ENCODE results near the gene RTL10.
"Not testable (repeated sequence)": the region's sequence is repeated elsewhere in the genome, so short reads cannot be mapped to it uniquely, and the experiment has no call there.

Gene RTL10

DNA sequence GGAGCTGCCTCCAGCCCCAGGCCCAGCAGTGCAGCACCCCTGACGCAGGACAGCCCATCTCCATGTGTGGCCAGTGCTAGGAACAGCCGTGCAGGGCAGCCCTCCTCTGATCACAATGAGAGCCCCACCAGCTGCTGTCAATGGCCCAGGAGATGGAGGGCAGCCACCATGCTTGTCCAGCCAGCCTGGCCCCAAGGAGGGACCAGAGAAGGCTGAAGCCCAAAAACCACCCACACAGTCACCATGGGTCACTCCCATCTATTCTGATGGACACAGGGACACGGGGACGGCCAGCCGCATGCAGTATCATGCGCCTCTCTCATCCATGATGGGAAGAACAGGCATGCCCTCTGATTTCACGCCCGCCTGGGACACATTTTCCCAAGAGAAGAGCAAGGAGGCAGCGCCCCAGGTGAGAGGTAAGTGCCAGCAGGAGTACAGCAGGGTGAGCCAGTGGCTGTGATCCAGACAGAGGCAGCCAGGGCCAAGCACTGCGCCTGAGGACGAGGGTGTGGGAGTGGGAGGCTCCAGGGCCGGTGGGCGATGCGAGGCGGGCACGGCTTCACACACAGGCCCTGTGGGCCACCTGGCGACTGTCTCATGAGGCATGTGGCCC is 33.6 kb upstream of the RTL10 start:
- no peak for DNase-seq (ENCODE audit: low spot score)

DNA sequence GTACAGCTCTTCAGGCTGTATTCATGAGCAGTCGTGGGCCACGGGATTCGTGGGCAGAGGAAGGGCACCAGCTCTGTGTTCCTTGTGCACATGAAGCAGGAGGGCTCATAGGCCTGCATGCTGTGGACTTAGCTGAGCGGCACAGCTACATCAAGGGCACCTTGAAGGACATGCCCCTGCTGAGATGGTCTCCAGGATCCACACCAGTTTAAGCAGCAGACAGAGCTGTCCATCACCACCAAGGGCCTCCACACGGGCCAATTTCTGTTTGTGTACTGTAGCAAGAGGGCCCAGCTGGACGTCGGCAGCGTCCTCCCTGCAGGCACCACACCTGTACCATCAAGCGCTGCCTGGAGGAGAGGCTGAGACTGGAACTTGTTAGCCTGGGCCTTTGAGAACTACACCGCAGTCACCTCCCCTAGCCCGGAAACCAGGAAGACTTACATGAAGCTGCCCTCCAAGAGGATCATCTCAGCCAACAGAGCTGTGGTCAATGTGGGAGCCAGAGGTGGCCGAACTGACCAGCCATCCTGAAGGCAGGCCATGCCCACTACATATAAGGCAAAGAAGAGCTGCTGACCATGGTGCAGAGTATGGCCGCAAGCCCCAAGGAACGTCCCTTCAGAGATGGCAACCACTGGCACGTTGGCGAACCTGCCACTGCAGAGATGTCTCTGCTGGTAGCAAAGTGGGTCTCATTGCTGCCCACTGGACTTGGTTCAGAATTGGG is 32.7 kb upstream of the RTL10 start:
- no peak for DNase-seq (ENCODE audit: low spot score)

DNA sequence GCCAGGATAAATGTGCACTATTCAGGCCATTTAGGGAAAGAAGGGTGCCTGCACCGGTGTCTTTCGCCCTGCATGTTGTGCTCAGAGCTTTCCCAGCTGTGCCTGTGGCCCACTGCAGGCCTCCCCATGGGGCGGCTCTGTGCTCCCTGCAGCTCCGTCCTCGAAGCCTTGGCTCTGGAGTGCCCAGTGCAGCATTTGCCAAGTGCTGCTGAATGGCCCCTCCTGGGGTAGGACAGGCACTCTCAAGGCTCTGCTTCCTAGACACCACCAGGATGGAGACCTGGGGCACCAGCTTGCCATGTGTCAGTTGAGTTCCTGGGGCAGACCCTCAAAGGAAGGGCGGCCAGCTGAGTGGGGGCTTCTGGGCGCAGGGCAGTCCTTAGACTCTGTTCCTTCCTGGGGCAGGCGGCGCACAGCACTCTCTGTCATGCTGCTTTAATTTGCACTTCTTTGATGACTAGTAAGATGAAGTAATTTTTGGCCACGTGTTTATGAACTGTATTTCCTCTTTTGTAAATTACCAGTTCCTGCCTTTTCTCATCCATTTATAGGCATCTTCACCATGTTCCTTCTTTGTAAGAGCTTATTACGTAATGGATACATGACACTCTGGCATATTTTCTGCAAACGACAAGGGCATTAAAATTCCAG is 32.1 kb upstream of the RTL10 start:
- no peak for DNase-seq (ENCODE audit: low spot score)

DNA sequence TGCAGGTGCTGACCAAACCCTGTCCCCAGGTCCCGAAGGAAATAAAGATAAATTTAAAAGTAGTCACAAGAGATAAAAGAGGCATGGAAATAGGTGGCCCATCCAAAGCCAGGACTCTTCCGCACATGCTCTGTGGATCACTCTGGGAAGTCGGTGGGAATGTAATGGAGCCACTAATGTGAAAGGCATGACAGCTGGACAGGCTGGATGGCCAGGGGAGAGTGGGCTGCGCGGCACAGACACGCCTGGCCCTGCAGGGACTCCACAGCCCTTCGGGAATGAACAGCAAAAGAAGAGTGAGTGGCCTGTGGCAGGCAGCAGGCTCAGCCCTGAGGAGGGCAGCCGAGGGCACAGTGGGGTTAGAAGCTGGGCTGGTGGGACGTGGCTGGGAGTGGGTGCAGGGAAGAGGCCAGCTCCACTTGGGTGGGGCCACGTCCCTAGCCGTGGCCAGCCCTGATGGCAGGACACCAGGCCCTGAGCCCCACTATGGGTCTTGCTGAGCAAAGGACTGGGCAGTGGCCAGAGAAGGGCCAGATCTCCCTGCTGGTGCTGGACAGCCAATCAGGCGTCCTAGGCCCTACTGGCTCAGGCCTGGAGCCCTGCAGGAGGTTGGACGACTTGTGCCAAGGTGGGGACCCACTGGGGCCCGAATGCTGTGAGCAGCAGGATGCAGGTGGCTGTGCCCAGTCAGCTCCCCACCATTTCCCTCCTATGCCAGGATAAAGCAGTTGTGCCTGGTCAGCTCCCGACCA is 31.3 kb upstream of the RTL10 start:
- no peak for DNase-seq (ENCODE audit: low spot score)

DNA sequence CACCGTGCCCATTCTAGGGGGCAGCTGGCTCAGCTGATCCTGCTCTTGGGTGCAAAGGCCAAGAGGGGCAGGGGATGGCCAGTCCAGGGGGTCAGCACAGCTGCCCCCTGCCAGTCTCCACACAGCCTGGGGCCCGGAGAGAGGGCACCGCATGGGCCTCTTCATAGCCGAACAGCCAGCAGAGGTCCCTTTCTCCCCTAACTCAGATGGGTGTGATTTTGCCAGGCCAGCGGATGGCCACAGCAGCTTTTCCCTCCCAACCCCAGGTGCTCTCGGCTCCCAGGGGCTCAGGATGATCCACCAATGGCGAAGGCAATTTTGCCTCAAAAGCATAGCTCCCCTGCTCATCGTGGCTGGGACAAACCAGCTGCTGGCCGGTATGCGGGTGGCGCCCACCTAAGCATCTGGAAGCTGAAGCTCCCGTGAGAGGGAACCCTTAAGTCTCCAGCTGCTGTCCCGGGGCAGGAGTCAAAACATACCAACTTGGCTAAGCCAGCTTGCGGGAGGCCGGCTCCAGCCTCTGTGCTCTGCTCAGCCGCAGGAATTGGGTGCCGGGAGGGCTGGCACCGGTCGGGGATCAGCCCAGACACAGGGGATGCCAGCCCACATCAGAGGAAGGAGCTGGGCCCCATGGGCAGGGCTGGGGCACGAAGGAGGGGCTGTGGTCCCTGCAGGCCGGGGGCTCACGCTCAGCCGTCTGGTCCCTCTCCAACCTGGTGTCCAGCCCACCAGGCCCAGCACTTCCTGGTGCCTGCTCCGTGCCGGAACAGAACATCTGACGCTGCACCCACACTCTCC is 30.5 kb upstream of the RTL10 start:
- no peak for DNase-seq (ENCODE audit: low spot score)

DNA sequence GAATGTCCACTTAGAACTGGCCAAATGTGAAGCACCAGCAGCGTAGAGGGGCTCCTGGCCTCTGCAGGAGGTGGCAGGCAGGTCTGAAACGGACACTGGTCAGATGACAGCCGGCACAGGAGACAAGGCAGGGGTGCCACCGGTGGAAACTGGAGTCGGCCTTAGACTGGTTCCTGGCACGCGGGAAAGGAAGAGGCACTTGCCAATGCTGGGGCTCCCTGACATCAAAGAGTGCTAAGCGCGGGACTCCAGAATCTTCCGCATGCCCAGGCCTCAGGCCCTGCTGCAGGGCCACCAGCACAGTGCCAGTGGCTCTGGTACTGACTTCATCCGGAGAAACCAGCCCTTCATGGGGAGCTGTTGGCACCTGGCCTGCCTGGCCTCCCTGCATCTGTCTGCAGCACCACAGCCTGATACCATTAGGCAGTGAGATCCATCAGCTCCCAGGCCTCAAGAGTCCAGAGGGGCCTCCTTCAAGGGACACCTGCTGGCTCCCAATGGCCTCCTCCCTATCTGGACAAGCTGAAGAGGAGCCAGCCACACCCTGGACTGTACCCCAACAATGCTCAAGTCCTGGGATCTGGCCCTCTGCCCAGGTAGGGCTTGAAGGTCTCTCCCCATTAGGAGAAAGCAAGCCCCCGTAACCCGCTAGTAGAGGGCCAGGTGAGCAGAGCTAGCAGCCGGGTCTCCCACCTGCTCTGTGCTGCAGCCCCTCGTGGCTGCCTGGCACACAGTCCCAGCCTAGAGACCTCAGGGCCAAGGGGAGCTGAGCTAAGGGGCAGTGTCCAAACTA is 29.7 kb upstream of the RTL10 start:
- no peak for DNase-seq (ENCODE audit: low spot score)

DNA sequence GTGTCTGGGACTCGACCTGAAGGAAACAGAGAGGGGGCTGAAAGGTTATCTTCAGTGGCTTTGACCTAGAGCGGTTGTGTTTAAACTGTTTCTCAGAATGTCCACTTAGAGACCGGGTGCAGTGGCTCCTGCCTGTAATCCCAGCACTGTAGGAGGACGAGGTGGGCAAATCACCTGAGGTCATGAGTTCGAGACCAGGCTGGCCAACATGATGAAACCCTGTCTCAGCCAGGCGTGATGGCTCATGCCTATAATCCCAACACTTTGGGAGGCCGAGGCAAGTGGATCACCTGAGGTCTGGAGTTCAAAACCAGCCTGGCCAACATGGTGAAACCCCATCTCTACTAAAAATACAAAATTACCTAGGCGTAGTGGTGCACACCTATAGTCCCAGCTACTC is 28.8 kb upstream of the RTL10 start:
- not testable (repeated sequence) for DNase-seq (ENCODE audit: low spot score)

DNA sequence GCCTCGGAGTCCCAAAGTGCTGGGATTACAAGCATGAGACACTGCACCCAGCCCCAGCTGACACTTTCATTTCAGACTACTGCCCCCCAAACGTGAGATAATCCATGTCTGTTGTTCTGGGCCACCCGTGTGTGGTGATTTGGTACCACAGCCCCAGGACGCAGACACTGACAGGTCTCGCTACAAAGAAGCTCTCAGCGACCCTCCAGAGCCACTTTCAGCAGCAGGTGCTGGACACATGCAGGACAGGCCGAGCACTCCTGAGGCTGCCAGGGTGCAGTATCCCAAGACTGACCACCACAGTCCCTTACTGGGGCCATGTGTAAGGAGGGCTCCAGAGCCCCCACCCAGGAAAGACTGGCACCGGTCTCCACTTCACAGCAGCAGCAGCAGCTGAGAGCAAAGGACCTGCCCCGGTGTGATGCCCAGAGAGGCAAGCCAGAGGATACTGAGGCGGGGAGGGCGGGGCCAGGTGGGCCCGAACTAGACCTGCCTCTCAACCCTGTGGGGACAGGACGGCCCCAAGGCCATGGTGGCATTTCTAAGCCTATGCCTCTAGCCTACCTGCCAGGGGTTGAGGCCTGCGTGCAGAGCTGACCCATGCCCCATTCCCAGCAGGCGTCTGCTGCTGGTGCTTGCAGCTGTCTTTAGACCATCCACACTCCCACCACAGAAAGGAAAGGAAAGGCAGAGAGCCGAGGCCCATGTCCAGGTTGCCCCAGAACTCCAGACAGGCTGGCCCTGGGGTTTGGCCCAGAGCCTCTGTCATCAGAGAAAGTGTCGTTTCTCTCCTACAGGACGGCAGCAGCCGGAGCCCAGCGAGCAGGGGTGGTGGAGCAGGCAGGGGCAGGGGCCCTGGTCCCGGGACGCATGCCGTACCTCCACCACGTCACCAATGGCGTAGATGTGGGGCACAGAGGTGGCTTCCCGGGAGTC is 28.0 kb upstream of the RTL10 start:
- no peak for DNase-seq (ENCODE audit: low spot score)

DNA sequence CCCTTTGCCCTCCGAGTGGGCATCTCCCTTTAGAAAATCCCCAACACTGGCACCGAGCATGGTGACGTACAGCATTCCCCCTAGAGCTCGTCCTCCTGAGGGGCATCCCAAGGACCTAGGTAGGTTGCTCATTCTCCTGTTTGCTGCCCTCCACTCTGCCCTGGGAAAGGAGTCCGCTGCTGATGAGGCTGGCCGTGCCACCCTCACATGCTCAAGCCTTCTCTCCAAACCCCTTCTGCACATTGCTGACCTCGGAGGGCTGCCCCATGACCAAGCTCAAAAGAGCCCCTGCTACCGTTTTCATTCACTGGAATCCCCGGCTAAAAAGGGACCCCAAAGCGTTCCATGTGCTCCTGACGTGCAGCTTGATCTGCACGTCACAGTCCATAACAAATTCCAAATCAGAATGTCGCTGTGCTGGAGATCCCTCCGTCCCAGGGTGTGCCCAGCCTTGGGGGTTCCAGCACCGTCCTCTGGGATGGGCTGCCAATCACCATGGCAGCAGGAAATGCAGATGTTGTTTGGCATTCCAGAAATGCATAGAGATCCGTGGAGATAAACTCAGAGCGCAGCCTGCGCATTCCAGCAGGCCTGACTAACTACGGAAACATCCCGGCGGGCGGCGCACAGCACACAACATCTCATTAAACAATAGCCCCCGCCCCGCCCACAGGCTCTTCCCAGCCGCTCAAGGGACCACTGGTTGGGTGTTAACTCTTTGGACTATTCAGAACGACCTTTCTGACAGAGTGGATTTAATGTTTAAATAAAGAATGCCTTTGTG is 26.3 kb upstream of the RTL10 start:
- DNase-seq (ENCODE audit: low spot score) = peak; percentile 47

DNA sequence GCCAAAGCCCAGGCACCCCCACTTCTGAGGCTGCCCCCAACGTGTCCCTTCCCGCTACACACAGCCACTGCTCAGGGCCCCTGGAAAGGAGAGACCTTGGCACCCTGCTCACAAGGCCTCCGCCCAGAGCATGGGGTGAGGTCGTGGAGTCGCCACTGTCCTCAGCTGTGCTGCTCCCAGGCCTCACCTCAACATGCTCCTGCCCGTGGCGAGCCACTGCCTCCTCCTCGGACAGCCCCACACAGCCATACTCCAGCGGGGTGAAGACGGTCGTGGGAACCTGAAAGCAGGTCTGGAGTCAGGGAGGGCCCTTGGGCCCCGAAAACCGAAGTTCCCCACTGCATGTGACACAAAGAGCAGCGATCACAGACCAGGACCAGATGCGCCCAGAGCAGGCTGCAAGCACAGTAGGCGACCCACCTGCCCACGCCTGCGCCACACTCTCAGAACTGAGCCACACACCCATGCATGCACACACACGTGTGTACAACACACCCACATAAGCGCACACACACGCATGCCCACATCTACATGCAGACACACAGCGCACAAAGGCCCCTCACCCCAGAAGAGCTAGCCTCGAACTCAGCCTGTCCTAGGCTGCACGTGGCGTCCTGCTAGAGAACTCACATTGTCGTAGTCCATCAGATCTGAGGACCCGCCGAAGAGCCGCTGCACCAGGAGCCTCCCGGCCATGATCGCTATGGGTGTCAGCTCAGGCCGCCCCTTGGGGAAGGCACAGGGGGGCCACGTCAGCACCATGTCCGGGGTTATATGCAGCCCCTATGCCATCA is 25.5 kb upstream of the RTL10 start:
- no peak for DNase-seq (ENCODE audit: low spot score)

DNA sequence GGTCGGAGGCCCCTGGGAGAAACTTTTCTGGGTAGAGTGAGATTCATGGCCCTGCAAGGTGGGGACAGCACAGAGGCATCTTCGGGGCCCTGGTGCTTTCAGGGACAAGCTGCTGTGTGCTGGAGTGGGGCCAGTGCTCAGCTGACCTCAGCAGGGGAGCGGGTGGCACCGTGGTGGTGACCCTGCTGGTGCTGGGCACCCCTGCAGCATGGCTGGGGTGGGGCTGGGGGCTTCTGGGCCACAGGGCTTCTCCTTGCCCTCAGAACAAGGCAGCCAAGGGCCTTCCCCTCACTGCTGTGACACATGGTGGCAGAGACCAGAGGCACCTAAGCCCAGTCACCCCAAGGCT is 24.9 kb upstream of the RTL10 start:
- no peak for DNase-seq (ENCODE audit: low spot score)

DNA sequence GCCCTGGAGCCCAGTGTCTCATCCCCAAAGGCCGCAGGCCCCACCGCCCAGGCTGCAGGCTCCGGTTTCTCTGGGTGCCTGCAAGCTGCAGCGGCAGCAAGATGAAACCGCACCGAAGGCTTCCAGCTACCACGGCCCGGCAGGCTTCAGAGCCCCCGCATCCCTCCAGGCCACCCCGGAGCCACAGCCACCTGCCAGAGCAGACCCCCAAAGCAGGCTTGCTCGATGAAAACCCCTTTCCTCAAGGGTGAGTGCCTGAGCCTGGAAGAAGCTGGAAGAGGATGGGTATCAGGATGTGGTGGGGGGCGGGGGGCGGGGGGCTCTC is 24.5 kb upstream of the RTL10 start:
- no peak for DNase-seq (ENCODE audit: low spot score)

DNA sequence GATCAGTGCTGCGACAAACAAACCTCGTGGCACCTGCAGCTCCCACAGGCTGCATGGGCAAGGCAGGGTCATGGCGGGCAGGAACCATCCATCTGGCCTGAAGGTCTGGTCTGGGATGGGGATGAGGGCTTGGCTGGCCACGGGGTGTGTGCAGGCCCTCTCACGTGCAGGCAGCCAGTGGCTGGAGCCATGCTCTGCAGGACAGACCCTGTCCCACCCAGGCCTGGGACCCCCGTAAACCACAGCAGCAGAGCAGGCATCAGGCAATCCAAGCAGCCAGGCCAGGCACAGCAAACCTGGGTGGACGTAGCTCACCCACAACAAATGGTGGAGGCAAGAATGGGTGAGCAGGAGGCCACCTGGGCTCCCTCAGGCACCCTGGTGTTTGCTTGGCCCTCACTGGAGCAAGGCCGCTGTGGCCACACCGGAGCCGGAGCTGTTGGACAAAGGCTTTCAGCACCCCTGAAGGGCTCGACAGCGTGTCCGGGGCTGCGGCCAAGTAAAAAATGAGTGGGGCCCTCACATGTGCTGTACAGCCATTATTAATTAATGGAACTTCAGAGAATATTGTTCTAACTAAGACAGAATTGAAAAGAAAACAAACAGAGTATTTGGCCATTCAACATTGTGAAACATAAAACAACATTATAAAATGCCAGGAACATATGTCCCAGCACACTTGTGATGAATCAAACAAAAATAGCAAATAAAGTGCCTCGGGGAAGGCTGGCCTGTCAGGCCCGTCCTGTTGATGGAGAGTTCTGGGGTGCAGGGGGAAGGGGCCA is 24.0 kb upstream of the RTL10 start:
- no peak for DNase-seq (ENCODE audit: low spot score)

DNA sequence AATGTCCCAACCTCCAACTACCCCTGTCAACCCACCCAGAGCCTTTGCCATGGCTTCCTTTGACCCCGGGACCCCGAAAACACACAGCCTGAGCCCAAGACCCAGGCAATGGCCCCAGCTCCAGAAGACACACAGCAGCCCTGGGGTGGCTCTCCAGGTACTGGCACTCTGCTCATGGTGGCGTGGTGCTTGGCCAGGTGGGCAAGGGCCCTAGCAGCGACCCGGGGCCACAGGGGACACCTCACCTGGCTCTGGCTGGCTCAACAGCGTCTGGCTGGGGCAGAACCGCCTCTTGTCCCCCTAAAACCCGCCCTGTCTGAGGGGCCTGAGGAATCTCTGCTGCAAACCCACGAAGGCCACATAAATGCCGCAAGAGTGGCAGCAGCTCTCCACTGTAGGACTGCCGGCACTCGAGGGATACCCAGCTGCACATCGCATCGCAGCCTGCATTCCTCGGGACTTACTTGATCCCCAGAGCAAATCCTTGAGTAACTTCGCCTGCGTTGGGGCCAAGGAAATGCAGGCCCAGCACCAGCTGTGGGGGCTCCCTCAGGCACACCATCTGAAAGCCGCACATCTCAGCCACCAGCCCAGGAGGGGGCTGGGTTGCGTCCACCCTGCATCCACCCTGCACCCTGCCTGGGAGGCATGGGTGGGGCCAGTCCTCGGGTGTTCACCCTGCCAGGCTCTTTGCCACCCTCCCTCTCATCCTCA is 23.1 kb upstream of the RTL10 start:
- DNase-seq (ENCODE audit: low spot score) = no peak

DNA sequence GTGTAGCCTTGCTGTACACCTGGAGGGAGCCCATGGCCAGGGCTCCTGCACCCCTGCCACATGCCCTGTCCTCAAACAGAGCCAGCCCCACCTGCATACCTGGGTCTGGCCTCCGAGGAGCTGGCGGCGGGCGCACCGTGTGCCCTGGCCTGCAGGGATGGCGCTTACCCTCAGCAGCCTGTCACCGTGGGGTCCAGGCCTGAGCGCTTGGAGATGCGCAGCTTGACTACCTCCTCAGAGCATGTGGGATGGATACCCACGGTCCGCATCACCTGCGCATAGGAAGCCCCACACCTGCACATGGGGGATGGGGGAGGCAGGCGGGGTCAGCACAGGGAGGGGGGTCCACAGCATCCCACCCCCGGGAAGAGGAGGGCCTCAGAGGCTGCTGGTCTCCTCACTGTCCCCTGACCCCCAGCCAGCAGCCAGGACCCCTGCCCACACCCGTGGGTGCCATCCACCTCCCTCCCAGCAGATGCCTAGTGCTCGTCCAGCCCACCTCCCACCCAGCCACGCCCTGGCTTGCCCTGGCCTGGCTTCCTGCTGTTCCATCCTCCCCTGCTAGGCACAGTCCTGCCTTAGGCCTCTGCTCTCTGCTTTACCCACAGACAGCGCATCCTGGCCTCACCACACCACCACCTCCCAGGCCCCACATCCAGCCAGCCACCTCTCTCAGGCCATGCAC is 22.4 kb upstream of the RTL10 start:
- DNase-seq (ENCODE audit: low spot score) = no peak

DNA sequence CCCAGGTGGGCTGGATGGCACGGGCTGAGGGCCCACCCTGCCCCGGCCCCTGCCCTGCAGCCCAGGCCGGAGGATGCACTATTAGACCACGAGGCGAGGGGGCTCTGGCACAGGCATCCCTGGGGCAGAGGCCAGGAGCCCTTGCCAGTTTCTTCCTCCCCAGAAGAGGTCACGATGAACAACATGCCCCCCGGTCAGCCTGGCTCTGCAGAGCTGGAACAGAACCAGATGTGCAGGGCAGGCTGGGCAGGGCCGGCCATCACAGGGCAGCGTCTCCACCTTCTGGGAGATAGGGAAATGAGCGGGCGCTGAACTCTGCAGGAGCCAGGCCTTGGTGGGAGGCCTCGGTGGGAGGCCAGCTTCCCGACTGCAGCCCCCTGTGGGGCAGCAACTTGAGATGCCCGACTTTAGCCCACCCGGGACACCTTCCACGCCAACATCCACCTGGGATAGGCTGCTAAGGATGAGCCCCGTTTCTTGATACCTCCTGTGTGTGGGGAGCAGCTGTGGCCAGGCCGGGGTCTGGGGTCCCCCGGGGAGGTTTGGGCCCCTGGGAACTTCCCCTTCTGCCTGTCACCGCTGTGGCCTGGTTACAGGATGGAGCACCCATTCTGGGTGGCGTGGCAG is 21.8 kb upstream of the RTL10 start:
- DNase-seq (ENCODE audit: low spot score) = no peak
